GM20000 (cell line): Measurements from ENCODE around the gene TMEM273.

Source experiments
- DNase-seq: peaks from one replicate; pipeline ENCODE4 v3.0.0; 2012; ENCODE audit warnings: low spot score
- CTCF ChIP-seq: IDR thresholded peaks from 2 replicates; pipeline ENCODE4 v1.5.1; 2012; ENCODE audit warnings: mild to moderate bottlenecking, control low read depth; ENCODE audit errors: extremely low read depth, missing control alignments

Gene TMEM273

GRCh38 chr10:49166484-49167400, 21.4 kb downstream of the TMEM273 start:
- no peak for TF ChIP-seq CTCF
- no peak for DNase-seq

- no peak for DNase-seq
- no peak for TF ChIP-seq CTCF
Measured at GRCh38 chr10:49165821-49166483, 22.2 kb downstream of the TMEM273 start.

- no peak for DNase-seq
- no peak for TF ChIP-seq CTCF
Measured at GRCh38 chr10:49165259-49165658, 22.9 kb downstream of the TMEM273 start.

GRCh38 chr10:49164559-49165188, 23.5 kb downstream of the TMEM273 start:
- TF ChIP-seq CTCF = peak; percentile 80
- DNase-seq = peak; percentile 45

- DNase-seq = no peak
- no peak for TF ChIP-seq CTCF
Measured at GRCh38 chr10:49163741-49164140, 24.4 kb downstream of the TMEM273 start.

GRCh38 chr10:49162761-49163310, 25.4 kb downstream of the TMEM273 start:
- DNase-seq = no peak
- no peak for TF ChIP-seq CTCF
